Astrocyte (in vitro differentiated cells and primary cell): ENCODE results near the gene SIPA1. TPM values are rescaled to one million over a fixed set of nuclear protein-coding genes. Genes with fewer than 3 reads are reported as not detected.

Experiments
- DNase-seq: peaks from one replicate; pipeline ENCODE4 v3.0.0-alpha.2; 2010; ENCODE audit warnings: low read depth
- FAIRE-seq: peaks from 2 replicates; lab custom pipeline; 2011; peaks lifted over from hg19 to GRCh38; lab: Jason Lieb, UNC
- H2AFZ ChIP-seq: 2 replicates; pipeline ENCODE4 v1.6.0; 2012; ENCODE audit warnings: low read depth, low read length, inconsistent platforms
- H3K27ac ChIP-seq: 2 replicates; pipeline ENCODE4 v1.5.1; 2011; ENCODE audit warnings: low read depth, low read length, inconsistent platforms
- H3K27me3 ChIP-seq: 2 replicates; pipeline ENCODE4 v1.6.0; 2011; ENCODE audit warnings: low read length, inconsistent platforms; ENCODE audit not compliant: insufficient read depth
- H3K36me3 ChIP-seq: 2 replicates; pipeline ENCODE4 v1.5.1; 2011; ENCODE audit warnings: low read length, inconsistent platforms; ENCODE audit not compliant: insufficient read depth
- H3K4me1 ChIP-seq: 2 replicates; pipeline ENCODE4 v1.5.1; 2011; ENCODE audit warnings: low read length, inconsistent platforms; ENCODE audit not compliant: insufficient read depth
- H3K4me2 ChIP-seq: 2 replicates; pipeline ENCODE4 v1.6.0; 2012; ENCODE audit warnings: low read length, inconsistent platforms
- H3K4me3 ChIP-seq: 2 replicates; pipeline ENCODE4 v1.5.1; 2011; ENCODE audit warnings: low read depth, mild to moderate bottlenecking, low read length, inconsistent platforms; ENCODE audit not compliant: insufficient read depth
- H3K79me2 ChIP-seq: 2 replicates; pipeline ENCODE4 v1.6.0; 2012; ENCODE audit warnings: mild to moderate bottlenecking, low read length, inconsistent platforms; ENCODE audit not compliant: insufficient read depth
- H3K9ac ChIP-seq: 2 replicates; pipeline ENCODE4 v1.6.0; 2012; ENCODE audit warnings: mild to moderate bottlenecking, low read length, inconsistent platforms
- H3K9me3 ChIP-seq: 2 replicates; pipeline ENCODE4 v1.5.1; 2012; ENCODE audit warnings: low read depth, mild to moderate bottlenecking, low read length, inconsistent platforms; ENCODE audit not compliant: insufficient read depth
- H4K20me1 ChIP-seq: 2 replicates; pipeline ENCODE4 v1.6.0; 2012; ENCODE audit warnings: low read length, inconsistent platforms; ENCODE audit not compliant: insufficient read depth
- H3K27ac Mint-ChIP-seq: one replicate; pipeline ENCODE4 v1.8.0; 2021; ENCODE audit warnings: mild to moderate bottlenecking, mixed read lengths; ENCODE audit not compliant: unreplicated experiment
- H3K27me3 Mint-ChIP-seq: one replicate; pipeline ENCODE4 v1.8.0; 2021; ENCODE audit warnings: low read depth, mixed read lengths; ENCODE audit not compliant: unreplicated experiment
- H3K36me3 Mint-ChIP-seq: one replicate; pipeline ENCODE4 v1.8.0; 2021; ENCODE audit warnings: low read depth, mixed read lengths; ENCODE audit not compliant: unreplicated experiment
- H3K4me1 Mint-ChIP-seq: one replicate; pipeline ENCODE4 v1.8.0; 2021; ENCODE audit warnings: low read depth, mixed read lengths; ENCODE audit not compliant: unreplicated experiment
- H3K4me3 Mint-ChIP-seq: one replicate; pipeline ENCODE4 v1.8.0; 2021; ENCODE audit warnings: mild to moderate bottlenecking, moderate library complexity, mixed read lengths; ENCODE audit not compliant: unreplicated experiment
- H3K9me3 Mint-ChIP-seq: one replicate; pipeline ENCODE4 v1.8.0; 2021; ENCODE audit warnings: mild to moderate bottlenecking, mixed read lengths; ENCODE audit not compliant: unreplicated experiment
- EZH2 ChIP-seq: IDR thresholded peaks from 2 replicates; pipeline ENCODE4 v1.6.1; 2012; ENCODE audit warnings: mild to moderate bottlenecking, low read length, inconsistent platforms; ENCODE audit not compliant: insufficient read depth
- total RNA-seq: library from RNA; stranded (reverse); gene quantifications from 2 replicates; pipeline ENCODE4 v1.2.1, GENCODE V29; 2021
- TF ChIP-seq, protein P1 (sequence below): IDR thresholded peaks from 2 replicates; pipeline ENCODE4 v1.5.1; 2011; ENCODE audit warnings: low read depth, mild to moderate bottlenecking, inconsistent platforms, low read length, moderate library complexity; ENCODE audit not compliant: insufficient read depth

The SIPA1 gene
- total RNA-seq, 1 donor from 2014 or later: 26.7 TPM

DNA sequence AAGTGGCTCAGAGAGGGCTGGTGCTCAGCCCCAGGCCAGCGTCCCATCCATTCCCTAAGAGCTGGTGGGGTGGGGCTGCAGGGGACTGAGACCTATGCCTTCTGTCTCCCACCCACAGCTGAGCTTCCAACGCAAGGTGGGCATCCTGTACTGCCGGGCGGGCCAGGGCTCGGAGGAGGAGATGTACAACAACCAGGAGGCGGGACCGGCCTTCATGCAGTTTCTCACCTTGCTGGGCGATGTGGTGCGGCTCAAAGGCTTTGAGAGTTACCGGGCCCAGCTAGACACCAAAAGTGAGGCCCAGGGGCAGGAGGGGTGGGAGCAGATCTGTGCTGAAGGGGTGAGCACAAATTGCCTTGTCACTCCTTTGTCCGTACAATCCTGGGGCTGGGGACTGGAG, 6.9 kb downstream of the SIPA1 start:
- Mint-ChIP-seq H3K27me3 (no peaks in the 10 kb centered on the region), H3K36me3 (peaks cover 14% of the 10 kb centered on the region), H3K4me1 (peaks cover 17% of the 10 kb centered on the region), H3K27ac (no peak overlapping the region), H3K9me3 (peaks cover 3% of the 10 kb centered on the region), H3K4me3 (no peak overlapping the region)
- DNase-seq (no peak), FAIRE-seq (no peak)
- Histone ChIP-seq H3K4me2 (no peak overlapping the region), H3K36me3 (no peaks in the 10 kb centered on the region), H3K4me1 (peaks cover 12% of the 10 kb centered on the region), H3K9ac (no peak overlapping the region), H3K4me3 (no peak overlapping the region), H3K79me2 (peaks cover 9% of the 10 kb centered on the region), H3K27ac (no peak overlapping the region), H4K20me1 (peaks cover 9% of the 10 kb centered on the region), H3K9me3 (no peaks in the 10 kb centered on the region), H2AFZ (no peak overlapping the region), H3K27me3 (no peaks in the 10 kb centered on the region)
- TF ChIP-seq, protein P1, sequence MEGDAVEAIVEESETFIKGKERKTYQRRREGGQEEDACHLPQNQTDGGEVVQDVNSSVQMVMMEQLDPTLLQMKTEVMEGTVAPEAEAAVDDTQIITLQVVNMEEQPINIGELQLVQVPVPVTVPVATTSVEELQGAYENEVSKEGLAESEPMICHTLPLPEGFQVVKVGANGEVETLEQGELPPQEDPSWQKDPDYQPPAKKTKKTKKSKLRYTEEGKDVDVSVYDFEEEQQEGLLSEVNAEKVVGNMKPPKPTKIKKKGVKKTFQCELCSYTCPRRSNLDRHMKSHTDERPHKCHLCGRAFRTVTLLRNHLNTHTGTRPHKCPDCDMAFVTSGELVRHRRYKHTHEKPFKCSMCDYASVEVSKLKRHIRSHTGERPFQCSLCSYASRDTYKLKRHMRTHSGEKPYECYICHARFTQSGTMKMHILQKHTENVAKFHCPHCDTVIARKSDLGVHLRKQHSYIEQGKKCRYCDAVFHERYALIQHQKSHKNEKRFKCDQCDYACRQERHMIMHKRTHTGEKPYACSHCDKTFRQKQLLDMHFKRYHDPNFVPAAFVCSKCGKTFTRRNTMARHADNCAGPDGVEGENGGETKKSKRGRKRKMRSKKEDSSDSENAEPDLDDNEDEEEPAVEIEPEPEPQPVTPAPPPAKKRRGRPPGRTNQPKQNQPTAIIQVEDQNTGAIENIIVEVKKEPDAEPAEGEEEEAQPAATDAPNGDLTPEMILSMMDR: no peak
- no peak for TF ChIP-seq EZH2

DNA sequence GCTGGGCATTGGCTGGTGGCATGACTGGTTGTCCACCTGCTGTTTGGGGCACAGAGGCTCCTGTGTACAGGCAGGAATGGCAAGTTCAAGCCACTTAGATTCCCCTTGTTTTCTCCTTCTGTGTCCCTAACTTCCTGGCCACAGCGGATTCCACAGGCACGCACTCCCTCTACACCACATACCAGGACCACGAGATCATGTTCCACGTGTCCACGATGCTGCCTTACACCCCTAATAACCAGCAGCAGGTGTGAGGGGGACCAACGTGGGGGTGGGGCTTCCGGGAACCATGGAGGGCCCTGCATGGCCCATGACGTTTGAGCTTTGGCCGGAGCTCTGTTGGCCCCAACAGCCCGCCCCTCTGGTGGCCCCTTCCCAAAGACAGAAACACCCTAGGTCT, 7.8 kb downstream of the SIPA1 start:
- Mint-ChIP-seq H3K27me3 (no peaks in the 10 kb centered on the region), H3K4me3 (no peak overlapping the region), H3K27ac (no peak overlapping the region), H3K9me3 (peaks cover 3% of the 10 kb centered on the region), H3K36me3 (peaks cover 16% of the 10 kb centered on the region), H3K4me1 (peaks cover 17% of the 10 kb centered on the region)
- peak overlapping the region; percentile 45 for H3K4me2 ChIP-seq
- peaks cover 9% of the 10 kb centered on the region for H4K20me1 ChIP-seq
- H3K9me3 ChIP-seq: no peaks in the 10 kb centered on the region
- FAIRE-seq (no peak), DNase-seq (peak; percentile 65)
- peaks cover 12% of the 10 kb centered on the region for H3K4me1 ChIP-seq
- H2AFZ ChIP-seq: no peak overlapping the region
- no peaks in the 10 kb centered on the region for H3K36me3 ChIP-seq
- no peaks in the 10 kb centered on the region for H3K27me3 ChIP-seq
- no peak overlapping the region for H3K27ac ChIP-seq
- no peak overlapping the region for H3K4me3 ChIP-seq
- H3K79me2 ChIP-seq: peaks cover 3% of the 10 kb centered on the region
- no peak for TF ChIP-seq EZH2
- TF ChIP-seq, protein P1: no peak
- H3K9ac ChIP-seq: no peak overlapping the region

DNA sequence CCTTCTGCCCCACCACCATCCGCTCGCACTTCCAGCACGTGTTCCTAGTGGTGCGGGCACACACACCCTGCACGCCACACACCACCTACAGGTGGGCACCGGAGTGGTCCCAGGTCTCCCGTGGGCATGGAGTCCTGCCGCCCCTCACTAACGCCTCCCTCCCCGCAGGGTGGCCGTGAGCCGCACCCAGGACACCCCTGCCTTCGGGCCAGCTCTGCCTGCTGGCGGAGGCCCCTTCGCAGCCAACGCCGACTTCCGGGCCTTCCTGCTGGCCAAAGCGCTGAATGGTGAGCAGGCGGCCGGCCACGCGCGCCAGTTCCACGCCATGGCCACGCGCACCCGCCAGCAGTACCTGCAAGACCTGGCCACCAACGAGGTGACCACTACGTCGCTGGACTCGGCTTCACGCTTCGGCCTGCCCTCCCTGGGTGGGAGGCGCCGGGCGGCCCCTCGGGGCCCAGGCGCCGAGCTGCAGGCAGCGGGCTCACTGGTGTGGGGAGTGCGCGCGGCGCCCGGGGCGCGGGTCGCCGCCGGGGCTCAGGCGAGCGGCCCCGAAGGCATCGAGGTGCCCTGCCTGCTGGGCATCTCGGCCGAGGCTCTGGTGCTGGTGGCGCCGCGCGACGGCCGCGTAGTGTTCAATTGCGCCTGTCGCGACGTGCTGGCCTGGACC, 8.5 kb downstream of the SIPA1 start:
- no peak overlapping the region for H3K9ac ChIP-seq
- Mint-ChIP-seq H3K4me1 (peaks cover 17% of the 10 kb centered on the region), H3K9me3 (peaks cover 3% of the 10 kb centered on the region), H3K27ac (no peak overlapping the region), H3K36me3 (peaks cover 15% of the 10 kb centered on the region), H3K4me3 (no peak overlapping the region), H3K27me3 (no peaks in the 10 kb centered on the region)
- DNase-seq (no peak), FAIRE-seq (no peak)
- peak overlapping the region; percentile 75 for H2AFZ ChIP-seq
- peak overlapping the region; percentile 24 for H3K4me3 ChIP-seq
- H3K9me3 ChIP-seq: no peaks in the 10 kb centered on the region
- H3K79me2 ChIP-seq: peaks cover 3% of the 10 kb centered on the region
- H3K4me2 ChIP-seq: peak overlapping the region; percentile 74
- H3K27ac ChIP-seq: no peak overlapping the region
- no peaks in the 10 kb centered on the region for H3K36me3 ChIP-seq
- no peaks in the 10 kb centered on the region for H3K27me3 ChIP-seq
- TF ChIP-seq, protein P1: no peak
- no peak for TF ChIP-seq EZH2
- peaks cover 5% of the 10 kb centered on the region for H4K20me1 ChIP-seq
- H3K4me1 ChIP-seq: peaks cover 12% of the 10 kb centered on the region
